ENCODE measurements around the gene USP36. TPM values are rescaled to one million over a fixed set of nuclear protein-coding genes. Genes with fewer than 3 reads are reported as not detected.

USP36 gene
- polyA plus RNA-seq, 1 donor (not counting 4 experiments of a cell fraction or from before 2014, with no cell fraction given), result 25.2 TPM

- no peak overlapping the region for H2AFZ ChIP-seq (ENCODE audit: control insufficient read depth, low read length)
- TF ChIP-seq CTCF (optimal IDR thresholded peaks at IDR 0.05 in 1 of 3, IDR thresholded peaks at IDR 0.05 in 1 of 3, conservative IDR thresholded peaks at IDR 0.05 in 1 of 3; ENCODE audit: extremely low read depth in 1 of 3, insufficient read depth in 2 of 3, low read length in 3 of 3), result no peak
- TF ChIP-seq EZH2 (IDR thresholded peaks at IDR 0.05; ENCODE audit: low read length), result no peak
- H4K20me1 ChIP-seq (ENCODE audit: control insufficient read depth, extremely low read depth, insufficient read depth, low read length), result no peaks in the 10 kb centered on the region
- no peak for DNase-seq (ENCODE audit: low read depth, low spot score)
- H3K36me3 ChIP-seq (ENCODE audit: control insufficient read depth in 2 of 2, extremely low read depth in 1 of 2, insufficient read depth in 2 of 2, low read length in 2 of 2), result no peaks in the 10 kb centered on the region
- no peaks in the 10 kb centered on the region for H3K27me3 ChIP-seq (ENCODE audit: control insufficient read depth, extremely low read depth, insufficient read depth, low read length)
- peaks cover 6% of the 10 kb centered on the region for H3K4me1 ChIP-seq (ENCODE audit: control insufficient read depth, extremely low read depth, insufficient read depth, low read length)
- FAIRE-seq, result no peak
- no peak overlapping the region for H3K27ac ChIP-seq (ENCODE audit: control insufficient read depth, insufficient read depth, low read length)
- peaks cover 10% of the 10 kb centered on the region for H3K79me2 ChIP-seq (ENCODE audit: control insufficient read depth, insufficient read depth, low read length)
- no peak overlapping the region for H3K4me3 ChIP-seq (ENCODE audit: control insufficient read depth in 2 of 3, extremely low read depth in 1 of 3, insufficient read depth in 2 of 3, low read depth in 1 of 3, low read length in 3 of 3)
- dilution Hi-C loops (cut with MboI; ENCODE audit: extremely low pct_ligation_motif_present, low sequenced_read_pairs), result no loop called here
- H3K4me2 ChIP-seq (ENCODE audit: control insufficient read depth, extremely low read depth, insufficient read depth, low read depth, low read length), result no peak overlapping the region
- H3K9me3 ChIP-seq (ENCODE audit: control insufficient read depth, low read depth, low read length), result no peaks in the 10 kb centered on the region
- no peaks in the 10 kb centered on the region for H3K9me1 ChIP-seq (ENCODE audit: control insufficient read depth, extremely low read depth, insufficient read depth, low read length)
- no peak overlapping the region for H3K9ac ChIP-seq (ENCODE audit: control insufficient read depth, extremely low read depth, insufficient read depth, low read length)
These were observed 3.8 kb upstream of the USP36 start for GRCh38 chr17:78844301-78845005.

- FAIRE-seq, result no peak
These were observed 2.4 kb upstream of the USP36 start for GRCh38 chr17:78842881-78843565.

More at GRCh38 chr17:78842881-78843565, 2.4 kb upstream of the USP36 start:
- H3K36me3 ChIP-seq (ENCODE audit: control insufficient read depth in 2 of 2, extremely low read depth in 1 of 2, insufficient read depth in 2 of 2, low read length in 2 of 2), result peaks cover 0 to 6% of the 10 kb centered on the region in 2 experiments
- no peaks in the 10 kb centered on the region for H3K27me3 ChIP-seq (ENCODE audit: control insufficient read depth, extremely low read depth, insufficient read depth, low read length)
- no peaks in the 10 kb centered on the region for H3K9me3 ChIP-seq (ENCODE audit: control insufficient read depth, low read depth, low read length)
- H3K4me1 ChIP-seq (ENCODE audit: control insufficient read depth, extremely low read depth, insufficient read depth, low read length), result peaks cover 16% of the 10 kb centered on the region
- dilution Hi-C loops (cut with MboI; ENCODE audit: extremely low pct_ligation_motif_present, low sequenced_read_pairs), result no loop called here
- H3K9me1 ChIP-seq (ENCODE audit: control insufficient read depth, extremely low read depth, insufficient read depth, low read length), result no peaks in the 10 kb centered on the region
- H3K79me2 ChIP-seq (ENCODE audit: control insufficient read depth, insufficient read depth, low read length), result peaks cover 24% of the 10 kb centered on the region
- no peak overlapping the region for H3K27ac ChIP-seq (ENCODE audit: control insufficient read depth, insufficient read depth, low read length)
- no peak overlapping the region for H3K9ac ChIP-seq (ENCODE audit: control insufficient read depth, extremely low read depth, insufficient read depth, low read length)
- peak; percentile 89 to 93 (median 91) for TF ChIP-seq CTCF (optimal IDR thresholded peaks at IDR 0.05 in 1 of 3, IDR thresholded peaks at IDR 0.05 in 1 of 3, conservative IDR thresholded peaks at IDR 0.05 in 1 of 3; ENCODE audit: extremely low read depth in 1 of 3, insufficient read depth in 2 of 3, low read length in 3 of 3)
- no peak for TF ChIP-seq EZH2 (IDR thresholded peaks at IDR 0.05; ENCODE audit: low read length)
- no peak for DNase-seq (ENCODE audit: low read depth, low spot score)
- no peak overlapping the region for H2AFZ ChIP-seq (ENCODE audit: control insufficient read depth, low read length)
- no peak overlapping the region for H3K4me2 ChIP-seq (ENCODE audit: control insufficient read depth, extremely low read depth, insufficient read depth, low read depth, low read length)
- no peak overlapping the region for H3K4me3 ChIP-seq (ENCODE audit: control insufficient read depth in 2 of 3, extremely low read depth in 1 of 3, insufficient read depth in 2 of 3, low read depth in 1 of 3, low read length in 3 of 3)
- peaks cover 6% of the 10 kb centered on the region for H4K20me1 ChIP-seq (ENCODE audit: control insufficient read depth, extremely low read depth, insufficient read depth, low read length)
